Daoy (cell line): ENCODE measurements around the gene GRHL3. TPM values are rescaled to one million over a fixed set of nuclear protein-coding genes. Genes with fewer than 3 reads are reported as not detected.

ENCODE experiments used
- DNase-seq: peaks from one replicate; pipeline ENCODE4 v3.0.0-alpha.2; 2015; ENCODE audit warnings: low read depth
- total RNA-seq: library from RNA; depleted of rRNA; stranded (reverse); fragments of >200 nt; shearing (Covaris generic); gene quantifications from 2 replicates; pipeline ENCODE4 v1.2.3, GENCODE V29; 2014; rRNA removed

Gene GRHL3
- total RNA-seq, 1 experiment from 2014 or later: not detected

GRCh38 chr1:24393892-24394291, 74.7 kb downstream of the GRHL3 start:
- peak; percentile 75 for DNase-seq

GRCh38 chr1:24400065-24400464, 80.9 kb downstream of the GRHL3 start:
- no peak for DNase-seq

DNA sequence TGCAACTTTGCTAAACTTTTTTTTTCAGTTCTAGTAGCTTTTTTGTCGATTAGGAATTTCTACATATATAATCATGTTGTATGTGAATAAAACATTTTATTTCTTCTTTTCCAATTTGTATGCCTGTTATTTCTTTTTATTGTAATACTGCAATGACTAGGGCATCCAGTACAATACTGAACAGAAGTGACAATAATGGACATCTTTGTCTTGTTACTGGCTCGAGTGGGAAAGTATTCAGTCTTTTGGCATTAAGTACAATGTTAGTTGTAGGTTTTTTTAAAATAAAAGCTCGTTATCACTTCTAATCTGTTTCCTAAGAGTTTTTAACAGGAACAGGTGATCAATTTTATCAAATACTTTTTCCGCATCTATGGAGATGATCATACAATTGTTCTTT, 84.6 kb downstream of the GRHL3 start:
- no peak for DNase-seq

Other genes with a start within 250 kb of the GRHL3 start
- gene MYOM3, start 207.2 kb upstream of the GRHL3 start, total RNA-seq: 0.39 and 1.1 TPM in 2 replicates
- not detected in 2 replicates for gene IL22RA1, start 176.2 kb upstream of the GRHL3 start, total RNA-seq
- gene IFNLR1, start 132.1 kb upstream of the GRHL3 start, total RNA-seq: 1.2 and 1.3 TPM in 2 replicates
- 2.2 and 10.1 TPM in 2 replicates for gene STPG1, start 94.4 kb downstream of the GRHL3 start, total RNA-seq
- 8.6 and 13.8 TPM in 2 replicates for gene NIPAL3, start 96.4 kb downstream of the GRHL3 start, total RNA-seq
- gene RCAN3, start 183.5 kb downstream of the GRHL3 start, total RNA-seq: 10.5 and 11.3 TPM in 2 replicates
- gene NCMAP, start 236.7 kb downstream of the GRHL3 start, total RNA-seq: not detected in 2 replicates